ENCODE results near the gene MYH14. TPM values are rescaled to one million over a fixed set of nuclear protein-coding genes. Genes with fewer than 3 reads are reported as not detected.

The MYH14 gene
- total RNA-seq (2014; rRNA removed; shearing (Covaris generic)) = not detected in 2 replicates

- no peak for DNase-seq (ENCODE audit: low read depth)
These were observed at the start of gene MYH14 for GRCh38 chr19:50203281-50204080. MYH14 (plus strand) TSS chr19:50203622; CDS start chr19:50210366, 6,744 bp downstream.

GRCh38 chr19:50154529-50154928 is 48.9 kb upstream of the MYH14 start:
- no peak for DNase-seq (ENCODE audit: low read depth)

GRCh38 chr19:50155520-50156109 is 47.8 kb upstream of the MYH14 start:
- DNase-seq (ENCODE audit: low read depth) = no peak

GRCh38 chr19:50158577-50158976 is 44.8 kb upstream of the MYH14 start:
- no peak for DNase-seq (ENCODE audit: low read depth)

GRCh38 chr19:50159078-50159477 is 44.3 kb upstream of the MYH14 start:
- DNase-seq (ENCODE audit: low read depth) = no peak

- DNase-seq (ENCODE audit: low read depth) = no peak
These were observed 40.4 kb upstream of the MYH14 start, which contains the start of gene IZUMO2 for GRCh38 chr19:50162988-50163387. IZUMO2 (minus strand) TSS chr19:50163281; CDS start chr19:50163194, 87 bp downstream.

- DNase-seq (ENCODE audit: low read depth) = peak; percentile 44
These were observed 36.1 kb upstream of the MYH14 start for GRCh38 chr19:50167314-50167721.

GRCh38 chr19:50171752-50172151 is 31.7 kb upstream of the MYH14 start:
- peak; percentile 35 for DNase-seq (ENCODE audit: low read depth)

- DNase-seq (ENCODE audit: low read depth) = no peak
These were observed 30.7 kb upstream of the MYH14 start for GRCh38 chr19:50172726-50173125.

- peak; percentile 76 for DNase-seq (ENCODE audit: low read depth)
These were observed 30.3 kb upstream of the MYH14 start for GRCh38 chr19:50173127-50173526.

- no peak for DNase-seq (ENCODE audit: low read depth)
These were observed 29.2 kb upstream of the MYH14 start for GRCh38 chr19:50174100-50174793.

- no peak for DNase-seq (ENCODE audit: low read depth)
These were observed 27.5 kb upstream of the MYH14 start for GRCh38 chr19:50175924-50176323.

- no peak for DNase-seq (ENCODE audit: low read depth)
These were observed 26.6 kb upstream of the MYH14 start for GRCh38 chr19:50176775-50177174.

- no peak for DNase-seq (ENCODE audit: low read depth)
These were observed 25.1 kb upstream of the MYH14 start for GRCh38 chr19:50178320-50178719.

- DNase-seq (ENCODE audit: low read depth) = peak; percentile 63
These were observed 24.4 kb upstream of the MYH14 start for GRCh38 chr19:50178859-50179537.

- DNase-seq (ENCODE audit: low read depth) = no peak
These were observed 22.3 kb upstream of the MYH14 start for GRCh38 chr19:50181121-50181520.

- DNase-seq (ENCODE audit: low read depth) = no peak
These were observed 19.2 kb upstream of the MYH14 start for GRCh38 chr19:50184196-50184595.

- no peak for DNase-seq (ENCODE audit: low read depth)
These were observed 15.5 kb upstream of the MYH14 start for GRCh38 chr19:50187937-50188336.

GRCh38 chr19:50189331-50189730 is 14.1 kb upstream of the MYH14 start:
- no peak for DNase-seq (ENCODE audit: low read depth)

- DNase-seq (ENCODE audit: low read depth) = no peak
These were observed 13.0 kb upstream of the MYH14 start for GRCh38 chr19:50190439-50190891.

- no peak for DNase-seq (ENCODE audit: low read depth)
These were observed 12.2 kb upstream of the MYH14 start for GRCh38 chr19:50191216-50191615.
